Mucosa of stomach (tissue), 1 donor: ENCODE data around the gene VSTM5.

Source experiments
- H3K27me3 ChIP-seq: one replicate; pipeline ENCODE4 v1.7.0; 2013; ENCODE audit warnings: mild to moderate bottlenecking, low read length; ENCODE audit not compliant: control insufficient read depth, insufficient read depth
- H3K36me3 ChIP-seq: one replicate; pipeline ENCODE4 v1.7.0; 2013; ENCODE audit warnings: low read length; ENCODE audit not compliant: control insufficient read depth, insufficient read depth
- H3K4me1 ChIP-seq: one replicate; pipeline ENCODE4 v1.7.0; 2013; ENCODE audit warnings: mild to moderate bottlenecking, low read length; ENCODE audit not compliant: control insufficient read depth, insufficient read depth
- H3K4me3 ChIP-seq: one replicate; pipeline ENCODE4 v1.7.0; 2013; ENCODE audit warnings: low read length
- H3K9ac ChIP-seq: one replicate; pipeline ENCODE4 v1.7.0; 2013; ENCODE audit warnings: mild to moderate bottlenecking, low read length, moderate library complexity
- H3K9me3 ChIP-seq: one replicate; pipeline ENCODE4 v1.7.0; 2013; ENCODE audit warnings: mild to moderate bottlenecking, low read length, moderate library complexity; ENCODE audit not compliant: control insufficient read depth
- donor health status: Pancreatic carcinoma.

Gene VSTM5

DNA sequence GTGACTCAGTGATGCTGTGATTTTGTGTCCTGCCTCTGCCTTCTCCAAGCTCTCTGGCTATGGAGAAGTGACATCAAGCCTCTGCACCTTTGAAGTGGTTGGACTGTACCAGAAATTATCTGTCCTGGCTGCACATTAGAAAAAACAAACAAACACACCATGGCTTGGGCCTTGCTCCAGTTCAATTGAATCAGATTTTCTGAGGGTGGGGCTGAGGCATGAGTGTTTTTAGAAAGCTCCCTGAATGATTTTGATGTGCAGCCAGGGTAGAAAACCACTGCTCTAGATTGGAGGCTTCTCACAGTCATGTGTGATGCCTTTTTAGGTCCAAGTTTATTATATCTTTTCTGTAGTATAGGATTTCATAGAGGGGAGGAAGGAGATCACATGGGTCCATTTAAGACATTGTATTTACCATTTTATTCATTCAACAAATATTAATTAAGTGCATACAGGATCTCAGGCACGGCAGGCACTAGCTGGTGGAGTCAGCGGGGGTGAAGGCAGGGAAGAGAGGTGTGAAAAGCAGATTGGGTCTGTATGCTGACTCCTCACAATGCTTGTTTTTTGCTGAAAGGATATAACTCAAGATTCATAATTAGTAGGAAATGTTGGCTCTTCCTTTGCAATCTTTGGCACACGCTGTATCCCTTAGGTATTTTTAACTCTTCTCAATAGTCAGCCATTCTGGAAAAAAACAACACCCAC lies 7.1 kb upstream of the VSTM5 start:
- Histone ChIP-seq H3K9me3 (no peaks in the 10 kb centered on the region), H3K9ac (no peak overlapping the region), H3K27me3 (no peaks in the 10 kb centered on the region), H3K36me3 (no peaks in the 10 kb centered on the region), H3K4me1 (peaks cover 6% of the 10 kb centered on the region), H3K4me3 (no peak overlapping the region)

DNA sequence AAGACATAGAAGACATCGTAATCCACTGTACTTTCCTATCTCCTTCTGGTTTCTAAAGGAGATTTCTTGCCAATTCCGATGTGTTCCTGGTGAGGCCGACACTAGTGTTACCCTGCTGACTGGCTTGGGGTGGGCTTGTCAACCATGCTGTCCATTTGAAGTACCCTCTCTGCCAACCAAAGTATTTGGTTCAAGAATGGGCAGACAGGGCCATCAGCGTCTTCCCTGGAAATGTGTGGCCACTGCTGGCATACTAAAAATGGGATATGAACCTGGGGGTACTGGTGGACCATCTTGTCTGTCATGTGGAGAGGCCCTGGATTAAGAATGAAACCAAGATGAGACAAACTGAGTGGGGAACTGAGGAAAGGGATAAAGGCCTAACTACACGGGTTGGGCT lies 1.8 kb upstream of the VSTM5 start:
- Histone ChIP-seq H3K4me3 (no peak overlapping the region), H3K9me3 (no peaks in the 10 kb centered on the region), H3K9ac (no peak overlapping the region), H3K36me3 (no peaks in the 10 kb centered on the region), H3K4me1 (peaks cover 28% of the 10 kb centered on the region), H3K27me3 (no peaks in the 10 kb centered on the region)

DNA sequence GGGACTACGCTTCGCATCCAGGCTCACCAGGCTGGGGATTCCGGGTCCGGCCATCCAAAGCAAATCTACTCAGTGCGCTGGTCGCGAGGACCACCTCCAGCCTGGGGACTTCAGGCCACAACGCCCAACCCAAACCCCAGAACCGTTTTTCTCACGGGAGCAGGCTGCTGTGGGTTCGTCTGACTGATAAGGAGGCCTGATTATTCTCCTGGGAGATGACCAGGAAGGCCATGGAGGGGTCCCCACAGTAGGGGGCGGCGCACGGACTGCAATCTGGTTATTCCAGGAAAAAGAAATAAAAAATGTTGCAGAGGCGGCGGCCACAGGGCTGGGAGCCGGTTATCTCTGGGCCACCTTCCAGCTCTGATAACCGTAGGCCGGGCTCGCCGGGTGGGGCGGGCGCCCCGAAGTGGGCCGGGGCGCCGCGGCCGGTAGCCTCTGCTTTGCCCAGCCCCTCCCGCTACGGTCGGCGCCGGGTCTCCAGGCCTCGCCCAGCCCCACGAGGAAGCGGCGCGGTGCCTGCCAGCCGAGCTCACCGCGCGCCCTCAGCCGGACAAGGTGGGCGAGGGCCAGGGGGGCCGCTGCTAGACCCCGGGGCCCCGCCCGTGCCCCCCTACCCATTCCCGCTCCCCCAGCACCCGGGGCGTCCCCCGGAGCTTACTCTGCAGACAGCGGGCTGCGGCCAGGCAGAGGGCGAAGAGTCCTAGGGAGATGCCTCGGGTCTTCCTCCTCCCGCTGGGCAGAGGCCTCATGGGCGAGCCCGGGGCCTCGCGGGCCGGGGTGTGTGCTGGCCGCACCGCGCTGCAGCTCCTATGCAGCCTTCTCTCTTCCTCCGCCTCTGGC lies 446 bp downstream of the VSTM5 start:
- H3K9ac ChIP-seq = peak overlapping the region; percentile 75
- peaks cover 34% of the 10 kb centered on the region for H3K4me1 ChIP-seq
- H3K4me3 ChIP-seq = peak overlapping the region; percentile 47
- no peaks in the 10 kb centered on the region for H3K27me3 ChIP-seq
- no peaks in the 10 kb centered on the region for H3K36me3 ChIP-seq
- no peaks in the 10 kb centered on the region for H3K9me3 ChIP-seq

DNA sequence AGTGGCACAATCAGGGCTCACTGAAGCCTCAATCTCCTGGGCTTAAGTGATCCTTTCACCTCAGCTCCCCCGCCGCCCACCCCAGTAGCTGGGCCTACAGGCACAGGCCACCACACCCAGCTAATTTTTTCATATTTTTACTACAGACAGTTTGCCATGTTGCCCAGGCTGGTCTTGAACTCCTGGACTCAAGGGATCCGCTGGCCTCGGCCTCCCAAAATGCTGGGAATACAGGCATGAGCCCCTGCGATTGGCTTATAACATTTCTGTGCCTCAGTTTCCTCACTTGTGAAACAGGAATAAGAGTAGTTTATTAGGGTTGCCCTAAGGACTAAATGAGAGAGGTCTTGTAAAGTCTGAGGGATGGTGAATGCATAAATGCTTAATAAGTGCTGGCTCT lies 1.2 kb downstream of the VSTM5 start:
- peak overlapping the region; percentile 47 for H3K4me3 ChIP-seq
- peaks cover 42% of the 10 kb centered on the region for H3K4me1 ChIP-seq
- no peak overlapping the region for H3K9ac ChIP-seq

DNA sequence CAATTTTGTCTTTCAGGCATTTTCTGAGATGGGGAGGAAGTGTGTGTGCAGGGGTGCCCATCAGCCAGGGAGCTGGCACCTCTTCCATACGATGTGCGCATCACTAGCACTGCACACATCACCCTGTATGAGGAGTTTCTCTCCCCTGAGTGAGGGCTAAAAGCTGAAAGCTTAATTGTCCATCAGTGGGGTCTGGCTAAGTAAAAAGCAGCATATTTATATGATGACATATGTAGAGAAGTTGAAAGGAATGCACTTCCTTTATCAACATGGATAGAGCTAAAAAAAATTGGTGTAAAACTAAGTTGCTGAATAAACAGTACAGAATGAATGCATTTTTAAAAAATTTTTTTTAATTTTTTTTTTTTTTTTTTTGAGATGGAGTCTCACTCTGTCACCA lies 4.0 kb downstream of the VSTM5 start:
- H3K9me3 ChIP-seq = no peaks in the 10 kb centered on the region
- H3K4me1 ChIP-seq = peaks cover 68% of the 10 kb centered on the region
- H3K9ac ChIP-seq = no peak overlapping the region

More for the DNA sequence above, 1.2 kb downstream of the VSTM5 start:
- no peaks in the 10 kb centered on the region for H3K27me3 ChIP-seq
- H3K36me3 ChIP-seq = no peaks in the 10 kb centered on the region
- H3K9me3 ChIP-seq = no peaks in the 10 kb centered on the region

DNA sequence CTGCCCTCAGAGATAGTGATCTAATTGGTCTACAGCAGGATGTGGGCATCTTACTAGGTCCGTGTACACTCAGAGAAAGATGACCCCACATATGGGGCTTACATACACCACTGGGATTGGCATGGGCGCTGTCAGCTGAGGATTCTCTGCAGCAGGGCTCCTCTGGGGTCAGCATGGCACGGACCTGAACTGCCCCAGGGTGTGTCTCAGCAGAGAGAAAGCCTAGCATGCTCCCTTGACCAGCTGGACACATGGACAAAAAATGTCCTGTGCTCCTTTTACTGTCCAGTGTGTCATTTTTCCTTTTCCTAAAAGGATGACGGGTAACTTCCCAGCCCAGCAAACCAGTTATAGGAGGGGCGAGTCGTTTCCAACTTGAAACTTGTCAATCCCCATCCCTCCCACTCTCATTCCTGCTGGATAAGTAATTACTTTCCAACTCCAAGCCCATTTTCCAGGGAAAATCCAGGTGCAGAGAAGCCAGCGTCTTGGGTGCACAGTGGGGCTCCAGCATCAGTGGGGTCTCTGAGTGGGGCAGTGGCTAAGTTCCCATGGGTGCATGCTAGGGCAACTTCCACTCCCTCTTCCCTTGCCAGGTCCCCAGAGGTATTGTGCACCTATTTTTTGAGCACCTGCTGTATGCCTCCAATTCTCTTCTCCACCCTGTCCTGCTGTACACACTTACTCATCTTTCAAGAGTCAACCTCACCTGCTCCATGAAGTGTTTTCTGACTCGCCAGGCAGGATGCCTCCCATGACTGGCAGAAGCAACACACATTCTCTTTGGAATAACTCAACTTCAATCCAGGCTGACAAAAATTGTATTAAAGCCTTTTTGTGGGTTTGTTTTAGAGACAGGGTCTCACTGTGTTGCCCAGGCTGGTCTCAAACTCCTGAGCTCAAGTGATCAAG lies 5.0 kb downstream of the VSTM5 start:
- Histone ChIP-seq H3K4me3 (no peak overlapping the region), H3K9me3 (no peaks in the 10 kb centered on the region), H3K4me1 (peaks cover 72% of the 10 kb centered on the region), H3K27me3 (no peaks in the 10 kb centered on the region), H3K9ac (no peak overlapping the region), H3K36me3 (no peaks in the 10 kb centered on the region)

More for the DNA sequence above, 4.0 kb downstream of the VSTM5 start:
- Histone ChIP-seq H3K4me3 (no peak overlapping the region), H3K36me3 (no peaks in the 10 kb centered on the region), H3K27me3 (no peaks in the 10 kb centered on the region)

DNA sequence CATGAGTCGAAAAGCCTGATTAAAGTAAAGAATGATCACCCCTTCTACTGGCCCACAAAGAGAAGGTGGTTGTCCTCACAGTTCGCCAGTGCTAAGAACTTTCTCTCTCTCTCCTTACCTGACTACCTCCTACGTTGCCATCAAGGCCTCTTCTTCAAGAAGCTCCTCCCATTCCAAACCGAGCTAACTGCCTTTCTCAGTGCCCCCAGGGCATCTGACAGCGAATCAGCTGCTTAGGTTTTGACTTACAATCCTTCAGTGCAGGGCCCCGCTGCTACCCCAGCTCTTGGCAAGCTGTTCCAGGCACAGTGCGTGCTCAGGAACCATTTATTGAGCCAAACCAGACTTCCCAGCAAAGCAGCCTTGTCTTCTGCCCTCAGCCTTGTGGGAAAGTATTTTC lies 5.8 kb downstream of the VSTM5 start:
- Histone ChIP-seq H3K9ac (no peak overlapping the region), H3K4me3 (no peak overlapping the region), H3K27me3 (no peaks in the 10 kb centered on the region), H3K9me3 (no peaks in the 10 kb centered on the region), H3K4me1 (peaks cover 68% of the 10 kb centered on the region), H3K36me3 (no peaks in the 10 kb centered on the region)

DNA sequence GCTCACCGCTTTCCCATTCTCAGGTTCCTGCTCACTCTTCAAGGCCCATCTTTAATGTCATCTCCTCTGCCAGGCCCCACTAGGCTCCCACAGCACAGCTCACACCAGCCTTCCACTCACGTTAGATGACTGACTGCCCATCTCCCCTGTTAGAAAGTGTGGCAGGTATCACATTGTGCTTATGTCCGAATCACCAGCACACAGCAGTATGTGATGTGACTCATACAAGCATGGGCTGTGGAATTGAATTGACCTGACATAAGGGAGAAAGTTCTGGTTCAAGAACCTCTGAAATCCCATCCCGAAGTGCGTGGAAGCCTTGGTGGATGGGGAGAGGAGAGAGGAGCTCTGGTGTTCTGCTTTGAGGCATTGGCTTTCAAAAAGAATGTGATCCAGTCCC lies 6.5 kb downstream of the VSTM5 start:
- H3K9ac ChIP-seq = no peak overlapping the region
- no peaks in the 10 kb centered on the region for H3K36me3 ChIP-seq
- H3K4me3 ChIP-seq = no peak overlapping the region
- H3K9me3 ChIP-seq = no peaks in the 10 kb centered on the region
- H3K27me3 ChIP-seq = no peaks in the 10 kb centered on the region
- peaks cover 62% of the 10 kb centered on the region for H3K4me1 ChIP-seq

DNA sequence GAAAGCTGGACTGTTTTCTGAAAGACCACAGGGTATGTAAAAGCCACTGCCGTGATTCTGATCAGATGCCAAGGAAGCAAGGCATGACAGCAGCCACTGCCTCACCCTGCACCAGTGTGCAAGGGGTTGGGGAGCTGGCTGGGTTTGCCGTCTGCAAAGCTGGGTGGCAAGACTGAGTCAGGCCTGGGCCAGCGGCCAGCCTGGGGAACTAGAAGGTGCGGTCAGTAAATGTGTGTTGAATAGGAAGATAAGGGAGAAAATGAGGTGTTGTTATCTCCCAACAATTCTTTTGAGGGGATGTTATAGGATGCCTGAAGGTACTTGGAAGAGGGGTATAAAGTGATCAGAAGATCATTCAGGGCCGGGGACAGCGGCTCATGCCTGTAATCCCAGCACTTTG lies 8.0 kb downstream of the VSTM5 start:
- no peaks in the 10 kb centered on the region for H3K36me3 ChIP-seq
- H3K9ac ChIP-seq = no peak overlapping the region
- H3K9me3 ChIP-seq = no peaks in the 10 kb centered on the region
- H3K4me1 ChIP-seq = peaks cover 62% of the 10 kb centered on the region
- no peak overlapping the region for H3K4me3 ChIP-seq
- H3K27me3 ChIP-seq = no peaks in the 10 kb centered on the region

DNA sequence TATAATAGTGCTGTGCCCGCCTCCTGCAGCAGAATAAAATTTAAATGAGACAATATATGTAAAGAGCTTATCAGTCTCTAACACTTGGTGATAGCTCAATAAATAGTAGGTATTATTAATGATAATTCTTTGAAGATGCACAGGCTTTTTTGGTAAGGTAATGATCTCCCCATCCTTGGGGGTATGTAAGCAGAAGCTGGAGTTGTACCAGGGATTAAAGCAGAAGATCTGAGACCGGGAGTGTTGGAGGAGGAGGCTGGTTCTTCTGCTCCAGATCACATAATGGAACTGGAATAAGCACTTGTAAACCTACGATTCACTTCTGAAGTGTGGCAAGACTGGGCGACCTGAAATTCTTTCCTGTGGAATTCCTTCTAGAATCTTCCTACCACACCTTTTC lies 8.4 kb downstream of the VSTM5 start:
- H3K4me3 ChIP-seq = no peak overlapping the region
- H3K36me3 ChIP-seq = no peaks in the 10 kb centered on the region
- peaks cover 62% of the 10 kb centered on the region for H3K4me1 ChIP-seq
- H3K9me3 ChIP-seq = no peaks in the 10 kb centered on the region
- H3K27me3 ChIP-seq = no peaks in the 10 kb centered on the region
- H3K9ac ChIP-seq = no peak overlapping the region

DNA sequence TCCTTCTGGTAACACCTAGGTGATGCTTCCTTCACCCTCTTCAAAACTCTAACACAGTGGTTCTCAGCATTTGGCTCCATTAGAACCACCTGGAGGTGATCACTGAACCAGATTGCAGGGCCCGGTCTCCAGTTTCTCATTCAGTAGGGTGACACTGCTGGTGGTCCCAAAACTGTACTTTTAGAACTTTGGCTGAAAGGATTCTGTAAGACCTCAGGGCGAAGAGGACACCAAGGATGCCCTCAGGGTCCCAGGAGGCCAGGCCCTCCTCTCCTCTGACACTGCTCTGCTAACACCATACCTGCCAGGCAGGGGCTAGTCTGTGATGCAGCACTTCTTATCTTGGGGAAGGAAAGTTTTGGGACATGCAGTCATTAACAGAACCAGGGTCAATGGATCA lies 9.0 kb downstream of the VSTM5 start:
- H3K4me3 ChIP-seq = no peak overlapping the region
- no peak overlapping the region for H3K9ac ChIP-seq
- H3K4me1 ChIP-seq = peaks cover 62% of the 10 kb centered on the region
- no peaks in the 10 kb centered on the region for H3K36me3 ChIP-seq
- H3K9me3 ChIP-seq = no peaks in the 10 kb centered on the region
- no peaks in the 10 kb centered on the region for H3K27me3 ChIP-seq

DNA sequence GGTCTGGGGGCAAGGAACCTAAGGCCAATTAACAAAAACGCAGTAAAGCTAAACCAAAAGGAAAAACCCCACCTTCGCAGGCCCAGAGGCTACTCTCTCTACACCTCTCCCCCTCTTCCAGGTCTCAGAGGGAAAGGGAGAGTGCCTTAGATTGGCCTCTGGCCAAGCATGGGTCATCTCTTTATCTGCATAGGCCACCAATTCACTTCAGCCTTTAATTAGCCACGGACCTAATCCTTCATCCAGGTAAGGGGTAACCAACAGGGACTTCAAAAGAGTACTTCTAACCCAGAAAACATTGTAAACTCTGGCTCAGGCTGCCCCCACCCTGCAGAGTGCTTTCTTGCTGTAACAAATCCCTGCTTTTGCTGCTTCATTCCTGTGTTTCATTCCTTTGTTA lies 9.4 kb downstream of the VSTM5 start:
- H3K9ac ChIP-seq = no peak overlapping the region
- H3K9me3 ChIP-seq = no peaks in the 10 kb centered on the region
- no peak overlapping the region for H3K4me3 ChIP-seq
- H3K36me3 ChIP-seq = no peaks in the 10 kb centered on the region
- no peaks in the 10 kb centered on the region for H3K27me3 ChIP-seq
- peaks cover 62% of the 10 kb centered on the region for H3K4me1 ChIP-seq
